CD4-positive, alpha-beta memory T cell (primary cell): Measurements from ENCODE around the gene VEGFC. TPM values are rescaled to one million over a fixed set of nuclear protein-coding genes. Genes with fewer than 3 reads are reported as not detected.
A peak's percentile ranks its signal among the peaks of the same experiment; 100 is the strongest.

Experiments
- CTCF ChIA-PET: fragments of 350-600 bp; sonication (Branson Sonifier 250); formaldehyde crosslinking; loops from one replicate; lab custom pipeline; 2021; ENCODE audit warnings: inconsistent platforms; ENCODE audit not compliant: partially characterized antibody; lab: Charles Lee
- POLR2A ChIA-PET: fragments of 350-600 bp; sonication (Branson Sonifier 250); formaldehyde crosslinking; loops from one replicate; lab custom pipeline; 2021; ENCODE audit not compliant: partially characterized antibody; lab: Charles Lee
- DNase-seq, 5 donors: peaks; one replicate each; pipeline versions ENCODE4 v3.0.0 to v3.0.0-alpha.2; 2020 to 2022; ENCODE audit warnings: mixed read lengths in 1 of 5
- H3K27ac ChIP-seq: one replicate; pipeline ENCODE4 v1.7.0; 2013; ENCODE audit warnings: low read depth, low read length
- H3K27me3 ChIP-seq: 2 replicates; pipeline ENCODE4 v1.7.0; 2013; ENCODE audit warnings: mild to moderate bottlenecking, low read length, moderate library complexity; ENCODE audit not compliant: insufficient read depth
- H3K36me3 ChIP-seq: 2 replicates; pipeline ENCODE4 v1.7.0; 2013; ENCODE audit warnings: mild to moderate bottlenecking, low read length, moderate library complexity; ENCODE audit not compliant: insufficient read depth
- H3K4me1 ChIP-seq: 2 replicates; pipeline ENCODE4 v1.7.0; 2013; ENCODE audit warnings: mild to moderate bottlenecking, low read length, moderate library complexity; ENCODE audit not compliant: insufficient read depth
- H3K4me3 ChIP-seq, 2 donors: one replicate each; pipeline ENCODE4 v1.7.0; 2013; ENCODE audit warnings: low read length in 2 of 2, mild to moderate bottlenecking in 1 of 2
- H3K9me3 ChIP-seq, 2 donors: one replicate each; pipeline ENCODE4 v1.7.0; 2013; ENCODE audit warnings: low read length in 2 of 2, control low read depth in 1 of 2; ENCODE audit not compliant: control insufficient read depth in 1 of 2
- H3K27ac Mint-ChIP-seq, 7 donors: one replicate each; pipeline ENCODE4 v1.8.0; 2020 to 2021; ENCODE audit warnings: mixed read lengths in 7 of 7, mild to moderate bottlenecking in 6 of 7, inconsistent platforms in 3 of 7, moderate library complexity in 3 of 7
- H3K27me3 Mint-ChIP-seq, 2 donors: one replicate each; pipeline ENCODE4 v1.8.0; 2020 to 2021; ENCODE audit warnings: mixed read lengths in 2 of 2
- H3K36me3 Mint-ChIP-seq, 2 donors: one replicate each; pipeline ENCODE4 v1.8.0; 2020 to 2021; ENCODE audit warnings: mixed read lengths in 2 of 2, inconsistent platforms in 1 of 2, mild to moderate bottlenecking in 1 of 2
- H3K4me1 Mint-ChIP-seq, 4 donors: one replicate each; pipeline ENCODE4 v1.8.0; 2020 to 2021; ENCODE audit warnings: mixed read lengths in 4 of 4, mild to moderate bottlenecking in 1 of 4
- H3K4me3 Mint-ChIP-seq, 8 donors: one replicate each; pipeline ENCODE4 v1.8.0; 2020 to 2021; ENCODE audit warnings: mixed read lengths in 8 of 8, mild to moderate bottlenecking in 7 of 8, moderate library complexity in 6 of 8, inconsistent platforms in 3 of 8
- H3K9me3 Mint-ChIP-seq, 8 donors: one replicate each; pipeline ENCODE4 v1.8.0; 2020 to 2021; ENCODE audit warnings: mixed read lengths in 8 of 8, mild to moderate bottlenecking in 5 of 8, inconsistent platforms in 3 of 8, moderate library complexity in 1 of 8
- intact Hi-C: fragments of 100-400 bp; cut with micrococcal nuclease; formaldehyde crosslinking; loops from one replicate; pipeline ENCODE4 v1.15.1; 2023
- polyA plus RNA-seq, 2 donors: library from polyadenylated mRNA; unstranded; fragments of 300-500 nt; fragmentation: Illumina TruSeq; gene quantifications; one replicate each; pipeline ENCODE4 v1.2.3, GENCODE V29; 2021
- total RNA-seq, 2 experiments: library from RNA; stranded (reverse); gene quantifications; one replicate each; pipeline ENCODE4 v1.2.3, GENCODE V29; 2021

VEGFC gene, protein sequence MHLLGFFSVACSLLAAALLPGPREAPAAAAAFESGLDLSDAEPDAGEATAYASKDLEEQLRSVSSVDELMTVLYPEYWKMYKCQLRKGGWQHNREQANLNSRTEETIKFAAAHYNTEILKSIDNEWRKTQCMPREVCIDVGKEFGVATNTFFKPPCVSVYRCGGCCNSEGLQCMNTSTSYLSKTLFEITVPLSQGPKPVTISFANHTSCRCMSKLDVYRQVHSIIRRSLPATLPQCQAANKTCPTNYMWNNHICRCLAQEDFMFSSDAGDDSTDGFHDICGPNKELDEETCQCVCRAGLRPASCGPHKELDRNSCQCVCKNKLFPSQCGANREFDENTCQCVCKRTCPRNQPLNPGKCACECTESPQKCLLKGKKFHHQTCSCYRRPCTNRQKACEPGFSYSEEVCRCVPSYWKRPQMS
- total RNA-seq (not detected), polyA plus RNA-seq (not detected)

DNA sequence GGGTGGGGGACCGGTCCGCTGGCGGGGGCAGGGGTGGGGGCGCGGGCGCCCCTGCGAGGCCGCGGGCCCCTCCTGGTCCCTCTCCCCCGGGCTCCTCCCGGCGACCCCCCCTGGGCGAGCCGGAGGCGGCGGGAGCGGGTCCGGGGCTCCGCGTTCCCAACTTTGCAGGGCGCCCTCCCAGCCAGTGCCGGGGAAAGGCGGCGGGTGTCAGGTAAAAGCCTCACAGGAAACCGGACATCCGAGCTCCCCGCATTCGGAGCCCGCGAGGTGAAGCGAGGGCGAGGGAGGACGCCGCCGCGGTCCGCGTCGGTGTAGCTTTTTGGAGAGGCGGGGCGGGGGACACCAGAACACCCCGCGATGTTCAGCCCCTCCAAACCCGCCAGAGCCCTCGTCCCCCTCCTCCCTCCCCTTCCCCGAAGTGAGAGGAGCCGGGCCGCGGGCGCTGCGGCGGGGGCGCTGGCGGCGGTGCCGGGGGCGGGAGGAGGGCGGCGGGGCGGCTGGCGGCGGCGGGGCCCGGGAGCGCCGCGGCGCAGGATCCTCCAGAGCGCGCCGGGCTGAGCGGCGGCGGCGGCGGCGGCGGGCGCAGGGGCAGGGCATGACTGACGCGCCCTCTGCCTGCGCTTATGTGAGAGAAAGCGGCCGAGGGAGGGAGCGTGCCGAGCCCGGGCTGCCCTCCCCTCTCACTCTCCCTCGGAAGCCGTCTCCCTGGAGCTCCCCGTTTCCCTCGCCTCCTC lies at the start of gene VEGFC:
TSS of gene VEGFC (minus strand) at position 597 of the 734 bp plus-strand sequence. CDS start 611 bp downstream, outside the sequence.
- Histone ChIP-seq H3K27ac (no peak within 1 kb of the TSS), H3K9me3 (no peaks in the 10 kb centered on the region), H3K4me3 (no peak within 1 kb of the TSS), H3K27me3 (peaks cover 5% of the 10 kb centered on the region), H3K4me1 (no peaks in the 10 kb centered on the region), H3K36me3 (no peaks in the 10 kb centered on the region)
- Mint-ChIP-seq H3K9me3 (peaks cover 0 to 12% (median 7%) of the 10 kb centered on the region in 8 donors), H3K27ac (no peak within 1 kb of the TSS), H3K27me3 (peaks cover 28 to 31% of the 10 kb centered on the region in 2 donors), H3K36me3 (no peaks in the 10 kb centered on the region), H3K4me3 (peak within 1 kb of the TSS in 7 of 8 donors; percentile 38 to 68 (median 50)), H3K4me1 (peaks cover 0 to 17% (median 7%) of the 10 kb centered on the region in 4 donors)
- ChIA-PET POLR2A (no interaction called here), CTCF (no interaction called here)
- DNase-seq: no peak
- intact Hi-C loops: no loop called here

DNA sequence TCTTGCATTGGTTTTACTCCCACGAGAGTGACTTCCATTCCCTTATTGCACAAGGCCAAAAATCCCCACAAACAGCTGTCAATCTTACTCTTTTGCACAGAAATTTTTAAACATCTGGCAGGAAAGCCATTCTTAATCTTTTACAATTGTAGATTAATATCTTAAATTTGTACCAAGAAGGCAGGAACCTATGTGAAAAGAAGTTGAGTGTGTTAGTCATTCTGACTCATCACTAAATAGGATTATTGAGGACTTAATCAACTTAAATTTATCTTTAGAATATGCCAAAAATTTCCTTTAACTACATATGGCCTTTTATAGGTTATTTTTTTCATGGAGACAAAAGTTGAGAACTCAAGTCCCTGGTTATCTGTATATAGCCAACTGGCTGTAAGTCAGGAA lies 49.0 kb upstream of the VEGFC start:
- ChIA-PET POLR2A (no interaction called here), CTCF (no interaction called here)
- Histone ChIP-seq H3K36me3 (no peaks in the 10 kb centered on the region), H3K27me3 (no peaks in the 10 kb centered on the region), H3K4me1 (no peaks in the 10 kb centered on the region), H3K9me3 (no peaks in the 10 kb centered on the region), H3K27ac (no peak overlapping the region), H3K4me3 (no peak overlapping the region)
- no peak for DNase-seq
- no peaks in the 10 kb centered on the region for H3K9me3 Mint-ChIP-seq
- H3K27me3 Mint-ChIP-seq: no peaks in the 10 kb centered on the region
- H3K36me3 Mint-ChIP-seq: no peaks in the 10 kb centered on the region
- H3K4me1 Mint-ChIP-seq: no peaks in the 10 kb centered on the region
- intact Hi-C loops: no loop called here
- no peak overlapping the region for H3K4me3 Mint-ChIP-seq
- no peak overlapping the region for H3K27ac Mint-ChIP-seq

DNA sequence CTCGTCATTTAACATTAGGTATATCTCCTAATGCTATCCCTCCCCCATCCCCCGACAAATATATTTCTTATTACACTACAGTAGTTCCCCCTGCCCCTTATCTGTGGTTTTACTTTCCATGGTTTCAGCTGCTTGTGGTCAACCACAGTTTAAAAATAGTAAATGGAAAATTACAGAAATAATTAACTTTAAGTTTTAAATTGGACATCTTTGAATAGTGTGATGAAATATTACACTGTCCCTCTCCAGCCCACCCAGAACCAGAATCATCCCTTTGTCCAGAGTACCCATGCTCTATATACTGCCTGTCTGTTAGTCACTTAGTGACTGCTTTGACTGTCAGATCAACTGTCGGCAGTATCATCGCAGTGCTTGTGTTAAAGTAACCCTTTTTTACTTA lies 47.4 kb upstream of the VEGFC start:
- ChIA-PET CTCF (no interaction called here), POLR2A (no interaction called here)
- Mint-ChIP-seq H3K36me3 (no peaks in the 10 kb centered on the region), H3K27ac (no peak overlapping the region), H3K27me3 (no peaks in the 10 kb centered on the region), H3K4me1 (no peaks in the 10 kb centered on the region), H3K4me3 (no peak overlapping the region), H3K9me3 (no peaks in the 10 kb centered on the region)
- Histone ChIP-seq H3K4me3 (no peak overlapping the region), H3K4me1 (no peaks in the 10 kb centered on the region), H3K9me3 (no peaks in the 10 kb centered on the region), H3K36me3 (no peaks in the 10 kb centered on the region), H3K27me3 (no peaks in the 10 kb centered on the region), H3K27ac (no peak overlapping the region)
- intact Hi-C loops: no loop called here
- DNase-seq: no peak

DNA sequence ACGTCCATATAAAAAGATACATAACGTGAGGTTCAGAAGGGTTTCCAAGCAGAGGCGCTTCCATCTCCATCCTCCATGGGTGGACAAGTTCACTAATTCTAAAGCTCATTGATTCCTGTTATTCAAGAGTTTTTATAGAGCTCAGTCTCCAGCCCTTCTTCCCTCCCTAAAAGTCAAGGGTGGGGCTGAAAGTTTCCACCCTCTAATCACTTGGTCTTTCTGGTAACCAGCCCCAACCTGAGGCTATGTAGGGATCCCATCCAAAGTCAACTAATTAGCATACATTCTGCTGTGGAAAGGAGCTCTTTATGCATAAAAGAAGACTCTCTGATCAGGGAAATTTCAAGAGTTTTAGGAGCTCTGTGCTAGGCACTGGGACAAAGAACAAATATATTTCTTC lies 46.9 kb upstream of the VEGFC start:
- Mint-ChIP-seq H3K27me3 (no peaks in the 10 kb centered on the region), H3K4me1 (no peaks in the 10 kb centered on the region), H3K36me3 (no peaks in the 10 kb centered on the region), H3K9me3 (no peaks in the 10 kb centered on the region), H3K4me3 (no peak overlapping the region), H3K27ac (no peak overlapping the region)
- Histone ChIP-seq H3K27ac (no peak overlapping the region), H3K9me3 (no peaks in the 10 kb centered on the region), H3K36me3 (no peaks in the 10 kb centered on the region), H3K4me3 (no peak overlapping the region), H3K4me1 (no peaks in the 10 kb centered on the region), H3K27me3 (no peaks in the 10 kb centered on the region)
- intact Hi-C loops: no loop called here
- ChIA-PET CTCF (no interaction called here), POLR2A (no interaction called here)
- DNase-seq: no peak

DNA sequence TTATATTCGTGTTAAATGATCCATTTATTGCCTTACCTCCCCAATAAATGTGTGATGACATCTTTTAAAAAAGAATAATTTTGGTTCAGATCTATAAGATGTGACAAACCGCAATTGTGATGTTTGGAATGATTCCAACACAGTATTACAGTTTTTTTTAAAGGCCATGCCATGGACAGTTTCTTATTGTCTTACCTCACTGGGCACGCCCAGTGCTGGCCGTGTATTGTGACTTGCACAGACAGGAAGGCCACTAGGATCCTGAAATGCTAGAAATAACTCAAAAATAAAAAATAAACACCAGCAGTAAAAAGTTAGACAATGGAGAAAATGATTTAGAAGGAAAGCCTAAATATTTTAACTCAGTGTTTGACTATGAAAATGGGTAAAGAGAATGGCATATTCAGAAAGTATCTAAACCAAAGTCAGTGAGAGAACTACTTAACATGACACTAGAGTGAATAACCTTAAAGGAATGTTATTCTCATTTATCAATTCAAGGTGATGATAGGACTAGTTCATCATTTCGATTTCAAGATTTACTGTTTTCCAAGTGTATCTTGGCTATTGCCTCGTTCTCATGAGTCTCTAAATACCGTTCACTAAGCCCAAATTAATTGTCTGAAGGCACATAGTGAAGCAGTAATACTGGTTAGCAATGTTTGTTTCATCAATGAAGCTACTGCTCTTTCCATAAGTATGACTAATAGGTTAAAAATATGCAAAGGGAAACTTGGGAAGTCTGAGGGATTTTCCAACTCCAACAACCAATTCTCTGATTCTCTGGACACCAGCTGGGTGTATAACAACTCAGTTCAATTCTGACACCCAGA lies 46.1 kb upstream of the VEGFC start:
- Mint-ChIP-seq H3K27me3 (no peaks in the 10 kb centered on the region), H3K36me3 (no peaks in the 10 kb centered on the region), H3K4me3 (no peak overlapping the region), H3K27ac (no peak overlapping the region), H3K4me1 (no peaks in the 10 kb centered on the region), H3K9me3 (no peaks in the 10 kb centered on the region)
- DNase-seq: no peak
- H3K27ac ChIP-seq: no peak overlapping the region
- H3K9me3 ChIP-seq: no peaks in the 10 kb centered on the region
- no peaks in the 10 kb centered on the region for H3K36me3 ChIP-seq
- no peak overlapping the region for H3K4me3 ChIP-seq
- H3K27me3 ChIP-seq: no peaks in the 10 kb centered on the region
- intact Hi-C loops: no loop called here
- H3K4me1 ChIP-seq: no peaks in the 10 kb centered on the region
- POLR2A ChIA-PET: no interaction called here
- CTCF ChIA-PET: no interaction called here

DNA sequence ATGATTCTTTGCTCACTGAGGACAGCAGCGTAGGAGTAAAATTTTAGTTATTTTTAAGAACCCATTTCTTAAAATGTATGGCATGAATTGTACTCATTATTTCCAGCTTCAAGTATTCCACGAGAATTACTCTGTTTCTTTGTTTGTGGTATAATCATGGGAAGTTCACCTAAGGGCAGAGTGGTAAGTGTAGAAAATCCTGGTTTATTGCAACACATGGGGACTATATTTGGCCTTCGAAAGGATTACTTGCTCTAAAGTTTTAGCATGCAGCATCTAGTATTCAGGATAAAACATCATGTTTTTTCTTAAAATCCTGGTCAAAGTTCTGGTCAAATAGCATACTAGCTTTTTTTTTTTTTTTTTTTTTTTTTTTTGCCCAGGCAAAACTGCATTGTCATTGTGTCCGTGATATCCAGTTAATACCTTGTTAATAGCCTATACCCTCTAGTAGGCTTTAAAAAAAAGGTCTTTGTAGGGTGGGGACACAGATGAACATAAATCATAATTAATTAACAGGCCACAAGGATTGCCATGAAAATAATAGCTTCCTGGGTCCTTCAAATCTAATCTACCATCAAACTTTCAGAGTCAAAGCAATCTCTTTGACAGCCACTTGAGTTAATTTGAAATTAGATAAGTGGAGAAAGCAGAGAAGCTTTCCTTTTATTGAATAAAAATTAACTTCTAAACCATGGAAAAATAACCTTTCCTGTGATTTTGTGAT lies 44.6 kb upstream of the VEGFC start:
- no peaks in the 10 kb centered on the region for H3K36me3 ChIP-seq
- DNase-seq: no peak
- no peaks in the 10 kb centered on the region for H3K4me1 ChIP-seq
- Mint-ChIP-seq H3K4me1 (no peaks in the 10 kb centered on the region), H3K27me3 (no peaks in the 10 kb centered on the region), H3K27ac (no peak overlapping the region), H3K4me3 (no peak overlapping the region), H3K9me3 (no peaks in the 10 kb centered on the region), H3K36me3 (no peaks in the 10 kb centered on the region)
- ChIA-PET CTCF (interaction anchor here (0.6 kb wide), 1 partner anchor 220 kb away, joined by 4 read pairs; no protein-coding TSS in a partner anchor), POLR2A (no interaction called here)
- intact Hi-C loops: no loop called here
- H3K27ac ChIP-seq: no peak overlapping the region
- H3K4me3 ChIP-seq: no peak overlapping the region
- no peaks in the 10 kb centered on the region for H3K9me3 ChIP-seq
- no peaks in the 10 kb centered on the region for H3K27me3 ChIP-seq
